GM23248 (cell line): ENCODE results near the gene TBL1X. TPM values are rescaled to one million over a fixed set of nuclear protein-coding genes. Genes with fewer than 3 reads are reported as not detected.

Source experiments
- DNase-seq: peaks from one replicate; pipeline ENCODE4 v3.0.0-alpha.2; 2015
- H2AFZ ChIP-seq: fragments of 200-600 bp; sonication (generic); 2 replicates; pipeline ENCODE4 v1.6.1; 2016; ENCODE audit warnings: antibody characterized with exemption
- H3F3A ChIP-seq: fragments of 200-600 bp; sonication (generic); 2 replicates; pipeline ENCODE4 v1.6.1; 2016; ENCODE audit warnings: mild to moderate bottlenecking, antibody characterized with exemption, mixed run types; ENCODE audit not compliant: insufficient read depth
- H3K27ac ChIP-seq: fragments of 200-600 bp; sonication (generic); 2 replicates; pipeline ENCODE4 v1.5.1; 2016; ENCODE audit warnings: mild to moderate bottlenecking
- H3K27me3 ChIP-seq: fragments of 200-600 bp; sonication (generic); replicated peaks from 2 replicates; pipeline ENCODE4 v1.6.1; 2016; ENCODE audit warnings: mild to moderate bottlenecking; ENCODE audit not compliant: insufficient read depth
- H3K36me3 ChIP-seq: fragments of 200-600 bp; sonication (generic); 2 replicates; pipeline ENCODE4 v1.6.1; 2016; ENCODE audit warnings: low read depth, mild to moderate bottlenecking
- H3K4me1 ChIP-seq: fragments of 200-600 bp; sonication (generic); 2 replicates; pipeline ENCODE4 v1.6.1; 2016; ENCODE audit warnings: mild to moderate bottlenecking; ENCODE audit not compliant: insufficient read depth
- H3K4me2 ChIP-seq: fragments of 200-600 bp; sonication (generic); one replicate; pipeline ENCODE4 v1.6.1; 2016; ENCODE audit warnings: mild to moderate bottlenecking; ENCODE audit not compliant: unreplicated experiment
- H3K4me3 ChIP-seq: fragments of 200-600 bp; sonication (generic); 2 replicates; pipeline ENCODE4 v1.5.1; 2016; ENCODE audit warnings: mild to moderate bottlenecking
- H3K79me2 ChIP-seq: fragments of 200-600 bp; sonication (generic); 2 replicates; pipeline ENCODE4 v1.6.1; 2016; ENCODE audit warnings: mild to moderate bottlenecking; ENCODE audit not compliant: insufficient read depth
- H3K9ac ChIP-seq: fragments of 200-600 bp; sonication (generic); 2 replicates; pipeline ENCODE4 v1.6.1; 2016; ENCODE audit warnings: mild to moderate bottlenecking
- H3K9me2 ChIP-seq: fragments of 200-600 bp; sonication (generic); 2 replicates; pipeline ENCODE4 v1.6.1; 2016; ENCODE audit warnings: mixed run types, mild to moderate bottlenecking, moderate library complexity; ENCODE audit not compliant: insufficient read depth
- H3K9me3 ChIP-seq: fragments of 200-600 bp; sonication (generic); one replicate; pipeline ENCODE4 v1.6.1; 2017; ENCODE audit warnings: low read depth
- H4K20me1 ChIP-seq: fragments of 200-600 bp; sonication (generic); 2 replicates; pipeline ENCODE4 v1.6.0; 2016; ENCODE audit not compliant: insufficient read depth
- EZH2 ChIP-seq: fragments of 200-600 bp; sonication (generic); IDR thresholded peaks from 2 replicates; pipeline ENCODE4 v1.6.1; 2018; ENCODE audit warnings: antibody characterized with exemption, mild to moderate bottlenecking; ENCODE audit not compliant: insufficient read depth, poor library complexity, severe bottlenecking
- EZH2phosphoT487 ChIP-seq: fragments of 200-600 bp; sonication (generic); IDR thresholded peaks from 2 replicates; pipeline ENCODE4 v1.6.1; 2018; ENCODE audit warnings: antibody characterized with exemption, moderate library complexity, mild to moderate bottlenecking, low read depth; ENCODE audit not compliant: insufficient read depth
- WGBS, 2 experiments: methylation state at CpG; one replicate each; pipeline ENCODE4 v1.1.6; 2015 to 2017; ENCODE audit warnings: low lambda C conversion rate in 2 of 2, low coverage in 1 of 2; ENCODE audit errors: missing lambda C conversion rate in 2 of 2; 5-methylcytosine and 5-hydroxymethylcytosine counted together
- in situ Hi-C: fragments of 300-500 bp; cut with MboI; formaldehyde crosslinking; loops from 2 replicates; pipeline ENCODE4 v1.15.0; 2020
- polyA plus RNA-seq: library from polyadenylated mRNA; unstranded; fragments of >200 nt; fragmentation: Nextera tagmentation; extraction: Ambion mirVana; gene quantifications from 2 replicates; pipeline ENCODE4 v1.2.1, GENCODE V29; 2016
- total RNA-seq: library from RNA; depleted of rRNA; stranded (reverse); fragments of >200 nt; shearing (Covaris generic); gene quantifications from 2 replicates; pipeline ENCODE4 v1.2.3, GENCODE V29; 2014

Gene TBL1X
- total and polyA plus RNA-seq, 2 experiments from 2014 or later = 8.2 to 26.8 TPM

- no peak for DNase-seq
- H3K9ac ChIP-seq = no peak overlapping the region
- H3K27me3 ChIP-seq = no peaks in the 10 kb centered on the region
- no peaks in the 10 kb centered on the region for H3K9me3 ChIP-seq
- no peak overlapping the region for H2AFZ ChIP-seq
- H3F3A ChIP-seq = no peaks in the 10 kb centered on the region
- no peaks in the 10 kb centered on the region for H4K20me1 ChIP-seq
- no peak overlapping the region for H3K4me2 ChIP-seq
- H3K4me1 ChIP-seq = no peaks in the 10 kb centered on the region
- H3K36me3 ChIP-seq = no peaks in the 10 kb centered on the region
- no peak overlapping the region for H3K4me3 ChIP-seq
- in situ Hi-C loops = no loop called here
- 96 to 98% methylated on average over 5 to 27 of the region's 27 CpGs for WGBS, 2 experiments
- TF ChIP-seq EZH2phosphoT487 (no peak), EZH2 (no peak)
- no peak overlapping the region for H3K27ac ChIP-seq
- no peaks in the 10 kb centered on the region for H3K79me2 ChIP-seq
- no peaks in the 10 kb centered on the region for H3K9me2 ChIP-seq
Measured at GRCh38 chrX:9687899-9688298, 223.0 kb downstream of the TBL1X start.

DNA sequence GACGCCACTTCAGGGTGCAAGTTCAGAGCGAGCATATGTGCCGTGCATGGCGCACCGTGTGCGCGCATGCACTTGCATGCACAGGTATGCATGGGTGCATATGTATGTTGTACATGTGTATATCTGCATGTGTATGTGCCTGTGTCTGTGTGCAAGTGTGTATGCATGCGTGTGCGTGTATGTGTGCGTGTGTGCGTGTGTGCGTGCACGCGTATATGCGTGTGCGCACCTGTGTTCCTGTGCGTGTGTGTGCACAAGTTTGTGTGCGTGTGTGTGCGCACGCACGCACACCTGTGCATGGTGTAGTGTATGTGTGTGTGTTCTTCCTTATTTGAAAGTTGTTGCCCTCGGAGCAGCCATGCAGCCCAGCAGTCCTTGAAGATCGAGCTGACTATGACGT lies 224.0 kb downstream of the TBL1X start:
- Histone ChIP-seq H3K27ac (no peak overlapping the region), H3K36me3 (no peaks in the 10 kb centered on the region), H3K9me2 (no peaks in the 10 kb centered on the region), H3K4me2 (no peak overlapping the region), H4K20me1 (no peaks in the 10 kb centered on the region), H3K9ac (no peak overlapping the region), H2AFZ (no peak overlapping the region), H3F3A (no peaks in the 10 kb centered on the region), H3K27me3 (no peaks in the 10 kb centered on the region), H3K79me2 (no peaks in the 10 kb centered on the region), H3K9me3 (no peaks in the 10 kb centered on the region), H3K4me1 (no peaks in the 10 kb centered on the region), H3K4me3 (no peak overlapping the region)
- TF ChIP-seq EZH2 = no peak
- no peak for TF ChIP-seq EZH2phosphoT487
- no peak for DNase-seq
- WGBS, 2 experiments = 96 to 98% methylated on average over 24 of the region's 24 CpGs
- in situ Hi-C loops = no loop called here

GRCh38 chrX:9690046-9690445 lies 225.2 kb downstream of the TBL1X start:
- no peak for DNase-seq
- H3K9ac ChIP-seq = no peak overlapping the region
- in situ Hi-C loops = no loop called here
- no peak overlapping the region for H2AFZ ChIP-seq
- 95 to 99% methylated on average over 4 to 5 of the region's 5 CpGs for WGBS, 2 experiments
- TF ChIP-seq EZH2phosphoT487 = no peak
- no peak for TF ChIP-seq EZH2
- no peaks in the 10 kb centered on the region for H3K27me3 ChIP-seq
- H3K36me3 ChIP-seq = no peaks in the 10 kb centered on the region; the same call in 1 of the 2 replicates
- H3K27ac ChIP-seq = no peak overlapping the region
- H3K9me2 ChIP-seq = no peaks in the 10 kb centered on the region
- H3K4me2 ChIP-seq = no peak overlapping the region
- H4K20me1 ChIP-seq = no peaks in the 10 kb centered on the region
- H3K4me1 ChIP-seq = no peaks in the 10 kb centered on the region
- H3K9me3 ChIP-seq = no peaks in the 10 kb centered on the region
- H3F3A ChIP-seq = no peaks in the 10 kb centered on the region
- H3K79me2 ChIP-seq = no peaks in the 10 kb centered on the region
- no peak overlapping the region for H3K4me3 ChIP-seq

GRCh38 chrX:9693307-9694001 lies 228.6 kb downstream of the TBL1X start:
- 97 to 100% methylated on average over 8 to 10 of the region's 12 CpGs for WGBS, 2 experiments
- in situ Hi-C loops = no loop called here
- no peaks in the 10 kb centered on the region for H3K79me2 ChIP-seq

More at GRCh38 chrX:9693307-9694001, 228.6 kb downstream of the TBL1X start:
- no peak for DNase-seq
- H3K27me3 ChIP-seq = no peaks in the 10 kb centered on the region
- H3K4me1 ChIP-seq = no peaks in the 10 kb centered on the region
- H3K9me2 ChIP-seq = no peaks in the 10 kb centered on the region
- H3K4me2 ChIP-seq = no peak overlapping the region
- H3F3A ChIP-seq = no peaks in the 10 kb centered on the region
- no peaks in the 10 kb centered on the region for H3K9me3 ChIP-seq
- H3K36me3 ChIP-seq = no peaks in the 10 kb centered on the region; the same call in 1 of the 2 replicates
- H4K20me1 ChIP-seq = no peaks in the 10 kb centered on the region
- no peak for TF ChIP-seq EZH2
- TF ChIP-seq EZH2phosphoT487 = no peak
- H3K9ac ChIP-seq = no peak overlapping the region
- no peak overlapping the region for H2AFZ ChIP-seq
- no peak overlapping the region for H3K4me3 ChIP-seq
- no peak overlapping the region for H3K27ac ChIP-seq
